PFSK-1 (cell line): ENCODE data around the gene RFTN1.

Experiments used
- FOXP2 ChIP-seq: optimal IDR thresholded peaks from 2 replicates; pipeline ENCODE3; 2011; ENCODE audit warnings: borderline replicate concordance, control low read depth, inconsistent platforms; ENCODE audit not compliant: insufficient read depth; ENCODE audit errors: extremely low read length, extremely low read depth
- POLR2AphosphoS5 ChIP-seq: IDR thresholded peaks from 2 replicates; pipeline ENCODE4 v1.6.1; 2012; ENCODE audit warnings: low read depth, mild to moderate bottlenecking, control low read depth, low read length, moderate library complexity
- SIN3A ChIP-seq: IDR thresholded peaks from 2 replicates; pipeline ENCODE4 v1.6.1; 2012; ENCODE audit warnings: mild to moderate bottlenecking, low read length, moderate library complexity, borderline replicate concordance; ENCODE audit not compliant: insufficient read depth
- TF ChIP-seq, protein P1 (sequence below), 2 experiments: IDR thresholded peaks; 2 replicates each; pipeline versions ENCODE4 v1.6.1 to v1.8.0; 2011 to 2012; ENCODE audit warnings: low read depth in 2 of 2, low read length in 2 of 2, control low read depth in 1 of 2, inconsistent platforms in 1 of 2, mild to moderate bottlenecking in 1 of 2, moderate library complexity in 1 of 2; ENCODE audit not compliant: insufficient read depth in 1 of 2

DNA sequence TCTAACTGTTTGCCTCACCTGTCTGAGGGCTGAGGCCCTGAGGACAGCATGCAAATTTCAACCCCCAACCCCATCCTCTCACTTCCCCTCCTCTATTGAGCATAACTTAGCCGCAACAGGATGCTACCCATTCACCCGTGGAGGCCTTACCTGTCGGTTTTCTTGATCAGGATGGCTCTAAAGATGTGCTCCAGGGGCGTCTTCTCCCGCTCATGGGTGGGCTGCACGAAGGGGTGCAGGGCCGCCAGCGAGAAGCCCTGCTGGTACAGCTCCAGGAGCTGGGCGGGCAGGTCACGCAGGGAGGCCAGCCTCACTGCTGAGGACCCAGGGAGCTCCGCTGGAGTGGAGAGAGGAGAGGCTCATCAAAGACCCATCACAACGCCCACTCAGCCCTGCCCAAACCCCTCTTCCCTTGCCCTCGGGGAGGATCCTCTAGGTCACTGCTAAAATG, 79.8 kb downstream of the RFTN1 start:
- TF ChIP-seq POLR2AphosphoS5: no peak
- TF ChIP-seq SIN3A: no peak
- no peak for TF ChIP-seq FOXP2
- TF ChIP-seq, protein P1, sequence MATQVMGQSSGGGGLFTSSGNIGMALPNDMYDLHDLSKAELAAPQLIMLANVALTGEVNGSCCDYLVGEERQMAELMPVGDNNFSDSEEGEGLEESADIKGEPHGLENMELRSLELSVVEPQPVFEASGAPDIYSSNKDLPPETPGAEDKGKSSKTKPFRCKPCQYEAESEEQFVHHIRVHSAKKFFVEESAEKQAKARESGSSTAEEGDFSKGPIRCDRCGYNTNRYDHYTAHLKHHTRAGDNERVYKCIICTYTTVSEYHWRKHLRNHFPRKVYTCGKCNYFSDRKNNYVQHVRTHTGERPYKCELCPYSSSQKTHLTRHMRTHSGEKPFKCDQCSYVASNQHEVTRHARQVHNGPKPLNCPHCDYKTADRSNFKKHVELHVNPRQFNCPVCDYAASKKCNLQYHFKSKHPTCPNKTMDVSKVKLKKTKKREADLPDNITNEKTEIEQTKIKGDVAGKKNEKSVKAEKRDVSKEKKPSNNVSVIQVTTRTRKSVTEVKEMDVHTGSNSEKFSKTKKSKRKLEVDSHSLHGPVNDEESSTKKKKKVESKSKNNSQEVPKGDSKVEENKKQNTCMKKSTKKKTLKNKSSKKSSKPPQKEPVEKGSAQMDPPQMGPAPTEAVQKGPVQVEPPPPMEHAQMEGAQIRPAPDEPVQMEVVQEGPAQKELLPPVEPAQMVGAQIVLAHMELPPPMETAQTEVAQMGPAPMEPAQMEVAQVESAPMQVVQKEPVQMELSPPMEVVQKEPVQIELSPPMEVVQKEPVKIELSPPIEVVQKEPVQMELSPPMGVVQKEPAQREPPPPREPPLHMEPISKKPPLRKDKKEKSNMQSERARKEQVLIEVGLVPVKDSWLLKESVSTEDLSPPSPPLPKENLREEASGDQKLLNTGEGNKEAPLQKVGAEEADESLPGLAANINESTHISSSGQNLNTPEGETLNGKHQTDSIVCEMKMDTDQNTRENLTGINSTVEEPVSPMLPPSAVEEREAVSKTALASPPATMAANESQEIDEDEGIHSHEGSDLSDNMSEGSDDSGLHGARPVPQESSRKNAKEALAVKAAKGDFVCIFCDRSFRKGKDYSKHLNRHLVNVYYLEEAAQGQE (IDR thresholded peaks at IDR 0.05; ENCODE audit: insufficient read depth in 1 of 2, low read depth in 2 of 2, low read length in 2 of 2): no peak
